ENCODE results near the gene ZNF579.
"Not testable (repeated sequence)": the region's sequence is repeated elsewhere in the genome, so short reads cannot be mapped to it uniquely, and the experiment has no call there.

ZNF579 gene

GRCh38 chr19:55578031-55578760 lies 2.5 kb downstream of the ZNF579 start:
- Histone ChIP-seq H4K20me1 (ENCODE audit: insufficient read depth, low read length) (no peaks in the 10 kb centered on the region), H3K9ac (ENCODE audit: low read length) (no peak overlapping the region), H3K27ac (ENCODE audit: low read length) (no peak overlapping the region), H3K36me3 (replicated peaks; ENCODE audit: insufficient read depth, low read length) (no peaks in the 10 kb centered on the region), H3K4me1 (ENCODE audit: low read length) (no peaks in the 10 kb centered on the region), H3K79me2 (ENCODE audit: low read length) (no peaks in the 10 kb centered on the region), H2AFZ (ENCODE audit: low read length) (no peak overlapping the region), H3K4me3 (ENCODE audit: low read length) (no peak overlapping the region), H3K9me3 (replicated peaks; ENCODE audit: insufficient read depth, low read length) (no peaks in the 10 kb centered on the region), H3K9me2 (replicated peaks; ENCODE audit: insufficient read depth, low read length) (no peaks in the 10 kb centered on the region), H3F3A (ENCODE audit: insufficient read depth, low read length) (no peaks in the 10 kb centered on the region), H3K4me2 (ENCODE audit: low read depth, low read length) (no peak overlapping the region), H3K27me3 (replicated peaks; ENCODE audit: insufficient read depth, low read length) (peaks cover 51% of the 10 kb centered on the region)
- no peak for DNase-seq
- no peak for TF ChIP-seq EZH2phosphoT487 (IDR thresholded peaks at IDR 0.05; ENCODE audit: low read length)
- TF ChIP-seq, protein P1, sequence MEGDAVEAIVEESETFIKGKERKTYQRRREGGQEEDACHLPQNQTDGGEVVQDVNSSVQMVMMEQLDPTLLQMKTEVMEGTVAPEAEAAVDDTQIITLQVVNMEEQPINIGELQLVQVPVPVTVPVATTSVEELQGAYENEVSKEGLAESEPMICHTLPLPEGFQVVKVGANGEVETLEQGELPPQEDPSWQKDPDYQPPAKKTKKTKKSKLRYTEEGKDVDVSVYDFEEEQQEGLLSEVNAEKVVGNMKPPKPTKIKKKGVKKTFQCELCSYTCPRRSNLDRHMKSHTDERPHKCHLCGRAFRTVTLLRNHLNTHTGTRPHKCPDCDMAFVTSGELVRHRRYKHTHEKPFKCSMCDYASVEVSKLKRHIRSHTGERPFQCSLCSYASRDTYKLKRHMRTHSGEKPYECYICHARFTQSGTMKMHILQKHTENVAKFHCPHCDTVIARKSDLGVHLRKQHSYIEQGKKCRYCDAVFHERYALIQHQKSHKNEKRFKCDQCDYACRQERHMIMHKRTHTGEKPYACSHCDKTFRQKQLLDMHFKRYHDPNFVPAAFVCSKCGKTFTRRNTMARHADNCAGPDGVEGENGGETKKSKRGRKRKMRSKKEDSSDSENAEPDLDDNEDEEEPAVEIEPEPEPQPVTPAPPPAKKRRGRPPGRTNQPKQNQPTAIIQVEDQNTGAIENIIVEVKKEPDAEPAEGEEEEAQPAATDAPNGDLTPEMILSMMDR (IDR thresholded peaks at IDR 0.05; ENCODE audit: low read length), result no peak
- TF ChIP-seq EZH2 (optimal IDR thresholded peaks at IDR 0.05; ENCODE audit: low read depth, low read length), result no peak

DNA sequence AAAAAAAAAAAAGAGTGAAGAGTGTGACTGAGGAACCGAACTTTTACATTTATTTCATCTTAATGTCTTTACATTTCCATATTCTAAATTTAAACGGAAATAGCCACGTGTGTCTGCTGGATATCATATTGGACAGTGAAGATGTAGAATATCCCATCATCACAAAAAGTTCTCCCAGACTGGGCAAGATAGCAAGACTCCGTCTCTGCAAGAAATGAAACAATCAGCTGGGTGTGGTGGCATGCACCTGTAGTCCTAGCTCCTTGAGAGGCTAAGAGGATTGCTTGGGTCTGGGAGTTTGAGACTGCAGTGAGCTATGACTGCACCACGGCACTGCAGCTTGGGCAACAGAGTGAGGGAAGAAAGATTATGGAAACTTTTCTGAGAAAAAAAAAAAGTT lies 3.9 kb downstream of the ZNF579 start:
- H3K27me3 ChIP-seq (replicated peaks; ENCODE audit: insufficient read depth, low read length), result peaks cover 54% of the 10 kb centered on the region
- H4K20me1 ChIP-seq (ENCODE audit: insufficient read depth, low read length), result no peaks in the 10 kb centered on the region
- no peak overlapping the region for H3K4me3 ChIP-seq (ENCODE audit: low read length)
- H3K4me2 ChIP-seq (ENCODE audit: low read depth, low read length), result no peak overlapping the region
- DNase-seq, result no peak
- no peak overlapping the region for H3K9ac ChIP-seq (ENCODE audit: low read length)
- no peaks in the 10 kb centered on the region for H3F3A ChIP-seq (ENCODE audit: insufficient read depth, low read length)
- H3K9me2 ChIP-seq (replicated peaks; ENCODE audit: insufficient read depth, low read length), result no peaks in the 10 kb centered on the region
- H3K36me3 ChIP-seq (replicated peaks; ENCODE audit: insufficient read depth, low read length), result no peaks in the 10 kb centered on the region
- H3K79me2 ChIP-seq (ENCODE audit: low read length), result no peaks in the 10 kb centered on the region
- no peaks in the 10 kb centered on the region for H3K4me1 ChIP-seq (ENCODE audit: low read length)
- H3K27ac ChIP-seq (ENCODE audit: low read length), result no peak overlapping the region
- TF ChIP-seq EZH2 (optimal IDR thresholded peaks at IDR 0.05; ENCODE audit: low read depth, low read length) (no peak), EZH2phosphoT487 (IDR thresholded peaks at IDR 0.05; ENCODE audit: low read length) (no peak)
- TF ChIP-seq, protein P1 (IDR thresholded peaks at IDR 0.05; ENCODE audit: low read length), result no peak
- H3K9me3 ChIP-seq (replicated peaks; ENCODE audit: insufficient read depth, low read length), result no peaks in the 10 kb centered on the region
- H2AFZ ChIP-seq (ENCODE audit: low read length), result no peak overlapping the region

- H3K9me2 ChIP-seq (replicated peaks; ENCODE audit: insufficient read depth, low read length); H4K20me1 ChIP-seq (ENCODE audit: insufficient read depth, low read length); H3K9me3 ChIP-seq (replicated peaks; ENCODE audit: insufficient read depth, low read length); H3K4me3 ChIP-seq (ENCODE audit: low read length); DNase-seq; H3K79me2 ChIP-seq (ENCODE audit: low read length); H3K27ac ChIP-seq (ENCODE audit: low read length); H2AFZ ChIP-seq (ENCODE audit: low read length); H3K4me1 ChIP-seq (ENCODE audit: low read length); H3F3A ChIP-seq (ENCODE audit: insufficient read depth, low read length); H3K9ac ChIP-seq (ENCODE audit: low read length); H3K36me3 ChIP-seq (replicated peaks; ENCODE audit: insufficient read depth, low read length); H3K4me2 ChIP-seq (ENCODE audit: low read depth, low read length): not testable (repeated sequence)
- peaks cover 52% of the 10 kb centered on the region for H3K27me3 ChIP-seq (replicated peaks; ENCODE audit: insufficient read depth, low read length)
Measured at GRCh38 chr19:55573929-55574328, 6.7 kb downstream of the ZNF579 start.

- not testable (repeated sequence) for H3K9me3 ChIP-seq (replicated peaks; ENCODE audit: insufficient read depth, low read length); H3K4me1 ChIP-seq (ENCODE audit: low read length); H3K4me3 ChIP-seq (ENCODE audit: low read length); H2AFZ ChIP-seq (ENCODE audit: low read length); H3F3A ChIP-seq (ENCODE audit: insufficient read depth, low read length); H3K27ac ChIP-seq (ENCODE audit: low read length); DNase-seq; H3K9ac ChIP-seq (ENCODE audit: low read length); H4K20me1 ChIP-seq (ENCODE audit: insufficient read depth, low read length); H3K9me2 ChIP-seq (replicated peaks; ENCODE audit: insufficient read depth, low read length); H3K36me3 ChIP-seq (replicated peaks; ENCODE audit: insufficient read depth, low read length); H3K79me2 ChIP-seq (ENCODE audit: low read length); H3K4me2 ChIP-seq (ENCODE audit: low read depth, low read length)
- H3K27me3 ChIP-seq (replicated peaks; ENCODE audit: insufficient read depth, low read length), result peaks cover 74% of the 10 kb centered on the region
Measured at GRCh38 chr19:55569477-55569876, 11.2 kb downstream of the ZNF579 start.

Measured in MM.1S (cell line).